HK-2 (cell line): ENCODE data around the gene ZNF496.

ENCODE experiments used
- DNase-seq: peaks from one replicate; pipeline ENCODE4 v3.0.0-alpha.2; 2018; ENCODE audit not compliant: unreplicated experiment

The ZNF496 gene

GRCh38 chr1:247328311-247328710 is 3.4 kb downstream of the ZNF496 start:
- DNase-seq, result no peak

- no peak for DNase-seq
These were observed 5.1 kb downstream of the ZNF496 start for GRCh38 chr1:247326411-247327130.

GRCh38 chr1:247324923-247325322 is 6.7 kb downstream of the ZNF496 start:
- no peak for DNase-seq

- DNase-seq, result no peak
These were observed 7.4 kb downstream of the ZNF496 start for GRCh38 chr1:247324204-247324787.

- no peak for DNase-seq
These were observed 8.6 kb downstream of the ZNF496 start for GRCh38 chr1:247322849-247323586.

- no peak for DNase-seq
These were observed 9.2 kb downstream of the ZNF496 start for GRCh38 chr1:247322442-247322841.

- no peak for DNase-seq
These were observed 14.0 kb downstream of the ZNF496 start for GRCh38 chr1:247317702-247318101.

GRCh38 chr1:247316590-247317197 is 15.0 kb downstream of the ZNF496 start:
- no peak for DNase-seq

- DNase-seq, result no peak
These were observed 27.6 kb downstream of the ZNF496 start for GRCh38 chr1:247304031-247304430.

GRCh38 chr1:247303216-247303615 is 28.5 kb downstream of the ZNF496 start:
- no peak for DNase-seq

- DNase-seq, result no peak
These were observed 30.5 kb downstream of the ZNF496 start for GRCh38 chr1:247301176-247301540.

GRCh38 chr1:247300491-247301175 is 31.0 kb downstream of the ZNF496 start:
- DNase-seq, result no peak

- DNase-seq, result no peak
These were observed 31.8 kb downstream of the ZNF496 start for GRCh38 chr1:247299723-247300381.

GRCh38 chr1:247298701-247299100 is 33.0 kb downstream of the ZNF496 start:
- no peak for DNase-seq

GRCh38 chr1:247298124-247298481 is 33.6 kb downstream of the ZNF496 start:
- no peak for DNase-seq

- DNase-seq, result no peak
These were observed 34.2 kb downstream of the ZNF496 start for GRCh38 chr1:247297263-247298123.

GRCh38 chr1:247296599-247297180 is 35.0 kb downstream of the ZNF496 start:
- no peak for DNase-seq

- no peak for DNase-seq
These were observed 35.9 kb downstream of the ZNF496 start for GRCh38 chr1:247295746-247296145.

- DNase-seq, result no peak
These were observed 36.4 kb downstream of the ZNF496 start for GRCh38 chr1:247295274-247295684.

GRCh38 chr1:247294282-247294681 is 37.4 kb downstream of the ZNF496 start:
- no peak for DNase-seq
